HG03342 (cell line): ENCODE data around the gene PSME1.
A peak's percentile ranks its signal among the peaks of the same experiment; 100 is the strongest.
"Not testable (repeated sequence)": the region's sequence is repeated elsewhere in the genome, so short reads cannot be mapped to it uniquely, and the experiment has no call there.

Source experiments
- ATAC-seq: cut with Tn5 transposase; IDR thresholded peaks from one replicate; pipeline ENCODE4 v1.9.1; 2021; ENCODE audit warnings: mild to moderate bottlenecking, moderate library complexity; ENCODE audit not compliant: unreplicated experiment

The PSME1 gene

DNA sequence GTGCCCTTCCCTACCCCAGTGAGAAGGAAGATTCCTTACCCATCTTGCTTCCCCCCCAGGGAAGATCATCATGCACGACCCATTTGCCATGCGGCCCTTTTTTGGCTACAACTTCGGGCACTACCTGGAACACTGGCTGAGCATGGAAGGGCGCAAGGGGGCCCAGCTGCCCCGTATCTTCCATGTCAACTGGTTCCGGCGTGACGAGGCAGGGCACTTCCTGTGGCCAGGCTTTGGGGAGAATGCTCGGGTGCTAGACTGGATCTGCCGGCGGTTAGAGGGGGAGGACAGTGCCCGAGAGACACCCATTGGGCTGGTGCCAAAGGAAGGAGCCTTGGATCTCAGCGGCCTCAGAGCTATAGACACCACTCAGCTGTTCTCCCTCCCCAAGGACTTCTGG is 32.5 kb upstream of the PSME1 start:
- no peak for ATAC-seq

DNA sequence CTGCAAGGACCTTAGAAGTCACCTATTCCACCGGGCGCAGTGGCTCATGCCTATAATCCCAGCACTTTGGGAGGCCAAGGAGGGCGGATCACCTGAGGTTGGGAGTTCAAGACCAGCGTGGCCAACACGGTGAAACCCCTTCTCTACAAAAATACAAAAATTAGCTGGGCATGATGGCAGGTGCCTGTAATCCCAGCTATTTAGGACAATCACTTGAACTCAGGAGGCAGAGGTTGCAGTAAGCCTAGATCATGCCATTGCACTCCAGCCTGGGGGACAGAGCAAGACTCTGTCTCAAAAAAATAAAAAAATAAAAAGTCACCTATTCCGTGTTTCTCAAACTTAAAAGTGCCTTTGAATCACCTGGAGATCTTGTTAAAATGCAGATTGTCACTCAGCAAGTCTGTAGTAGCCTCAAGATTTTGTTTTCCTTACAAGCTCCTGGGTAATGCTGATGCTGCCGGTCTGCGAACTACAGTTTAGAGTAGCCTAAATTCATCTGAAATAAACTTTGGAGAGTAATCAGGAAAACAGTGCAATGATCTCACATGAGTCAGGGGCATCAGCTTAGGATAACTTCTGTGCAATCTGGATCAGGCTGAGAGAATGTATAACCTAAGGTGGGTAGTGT is 30.3 kb upstream of the PSME1 start:
- ATAC-seq = not testable (repeated sequence)

DNA sequence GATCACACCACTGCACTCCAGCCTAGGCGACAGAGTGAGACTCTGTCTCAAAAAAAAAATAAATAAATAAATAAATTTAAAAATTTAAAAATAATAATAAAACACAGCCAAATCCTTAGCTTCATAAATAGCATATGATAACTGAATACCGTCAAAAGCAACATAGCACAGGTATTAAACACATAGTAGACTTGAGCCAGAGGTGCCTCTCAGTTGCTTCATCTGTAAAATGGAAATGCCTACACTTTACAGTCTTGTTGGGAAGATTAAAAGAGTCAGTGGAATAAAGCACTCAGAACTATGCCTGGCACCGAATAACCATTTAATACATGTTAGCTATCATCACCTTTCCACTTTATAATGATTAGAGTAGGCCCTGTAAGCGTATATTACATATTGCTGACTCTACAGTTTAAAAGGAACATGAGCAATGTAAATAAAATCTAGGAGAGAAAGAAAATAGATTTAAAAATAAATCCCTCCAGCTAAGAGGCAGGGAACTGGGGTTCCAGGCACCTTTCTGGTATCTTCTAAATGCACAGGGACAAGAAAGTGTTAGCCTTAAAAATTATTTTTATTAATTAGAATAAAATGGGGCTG is 29.2 kb upstream of the PSME1 start:
- no peak for ATAC-seq

DNA sequence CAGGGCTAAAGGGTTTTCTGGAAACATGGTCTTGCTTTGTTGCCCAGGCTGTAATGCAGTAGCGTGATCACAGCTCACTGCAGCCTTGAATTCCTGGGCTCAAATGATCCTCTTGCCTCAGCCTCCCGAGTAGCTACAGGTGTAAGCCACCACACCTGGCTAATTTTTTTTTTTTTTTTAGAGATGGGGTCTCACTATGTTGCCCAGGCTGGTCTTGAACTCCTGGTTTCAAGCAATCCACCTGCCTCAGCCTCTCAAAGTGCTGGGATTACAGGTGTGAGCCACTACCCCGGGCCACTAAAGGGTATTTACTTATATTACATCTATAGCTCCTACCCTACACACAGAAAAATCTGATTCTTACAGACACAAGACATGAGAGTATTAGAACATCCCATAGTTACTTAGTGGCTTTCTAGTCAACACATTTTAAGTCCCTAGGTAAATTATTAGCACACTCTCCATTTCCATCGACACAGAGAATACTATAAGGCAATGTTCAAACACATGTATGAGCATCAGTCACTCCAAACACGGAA is 27.6 kb upstream of the PSME1 start:
- ATAC-seq = peak; percentile 22

DNA sequence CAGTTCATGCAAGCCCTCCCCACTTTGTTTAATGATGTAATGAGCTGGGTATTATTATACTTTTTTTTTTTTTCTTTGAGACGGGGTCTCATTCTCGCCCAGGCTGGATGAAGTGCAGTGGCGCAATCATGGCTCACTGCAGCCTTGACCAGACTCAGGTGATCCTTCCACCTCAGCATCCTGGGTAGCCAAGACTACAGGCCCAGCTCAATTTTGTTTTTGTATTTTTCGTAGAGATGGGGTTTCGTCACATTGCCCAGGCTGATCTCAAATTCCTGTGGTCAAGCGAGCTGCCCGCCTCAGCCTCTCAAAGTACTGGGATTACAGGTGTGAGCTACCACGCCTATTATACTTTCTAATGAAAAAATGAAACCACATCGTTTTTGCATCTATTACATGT is 25.9 kb upstream of the PSME1 start:
- no peak for ATAC-seq

DNA sequence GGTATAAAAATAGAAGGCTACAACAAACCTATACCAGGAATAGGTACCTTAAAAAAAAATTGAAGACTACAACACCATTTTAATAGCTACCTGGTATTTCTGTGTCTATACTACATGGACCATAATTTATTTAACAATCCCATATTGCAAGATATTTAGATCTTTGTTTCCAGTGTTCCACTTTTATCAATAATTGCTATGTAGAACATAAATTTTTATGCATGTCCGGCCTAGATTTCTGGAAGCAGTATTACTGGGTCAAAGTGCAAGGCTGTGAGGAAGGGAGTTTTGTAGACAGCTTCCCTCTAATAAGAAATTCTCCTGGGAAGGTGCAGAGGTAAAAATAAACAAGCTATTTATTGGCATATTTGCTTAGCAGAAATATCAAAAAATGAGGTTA is 25.5 kb upstream of the PSME1 start:
- ATAC-seq = no peak

DNA sequence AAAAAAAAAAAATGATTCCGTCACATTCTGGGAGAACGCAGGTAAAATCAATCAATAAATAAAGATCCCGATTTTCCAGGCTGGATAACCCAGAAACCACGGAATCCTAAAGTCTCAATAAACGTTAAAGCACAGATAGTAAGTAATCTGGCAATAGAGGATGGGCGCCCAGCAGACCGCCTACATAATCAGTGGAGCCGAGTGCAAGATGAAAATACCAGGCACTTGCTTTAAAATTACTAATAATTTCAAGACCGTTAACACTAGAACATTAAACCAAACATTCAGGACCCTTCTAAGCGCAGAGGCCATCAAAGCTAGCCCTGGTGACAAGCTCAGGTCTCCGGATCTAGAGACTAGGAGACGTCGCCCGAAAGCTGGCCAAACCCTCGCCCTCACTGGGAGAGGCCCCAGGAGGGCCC is 22.6 kb upstream of the PSME1 start:
- no peak for ATAC-seq

DNA sequence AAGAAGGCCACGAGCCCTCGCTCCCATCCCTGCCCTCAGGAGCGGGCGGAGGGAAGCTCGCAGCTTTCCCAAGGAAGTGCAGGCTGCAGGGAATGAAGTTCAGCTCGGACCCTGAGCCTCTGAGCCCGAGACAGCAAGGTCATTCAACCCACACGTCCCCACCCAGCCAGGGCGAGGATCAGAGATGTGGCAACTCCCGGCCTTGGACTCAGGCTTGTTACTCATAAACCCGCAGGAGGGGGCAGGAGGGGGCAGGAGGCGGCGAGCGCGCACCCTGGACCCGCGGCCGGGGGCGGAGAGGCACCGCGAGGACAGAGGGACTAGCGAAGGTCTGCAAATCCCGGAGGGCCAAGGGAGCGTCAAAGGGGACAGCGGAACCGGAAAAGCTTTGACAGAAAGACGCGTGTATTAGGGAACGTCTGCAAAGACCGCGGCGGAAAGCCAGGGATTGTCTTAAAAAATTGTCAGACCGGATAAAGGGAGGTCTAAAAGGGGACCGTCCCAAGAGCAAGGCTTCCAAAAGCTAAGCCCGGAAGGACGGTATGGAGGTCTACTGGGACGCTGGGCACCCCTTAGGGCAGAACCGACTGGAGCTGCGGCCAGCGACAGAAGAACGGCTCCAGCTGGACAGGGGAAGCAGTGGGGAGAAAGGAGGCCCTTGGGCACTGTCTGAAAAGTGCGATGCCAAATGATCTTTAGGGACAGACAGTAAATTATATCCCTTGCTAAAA is 22.0 kb upstream of the PSME1 start:
- peak; percentile 25 for ATAC-seq

DNA sequence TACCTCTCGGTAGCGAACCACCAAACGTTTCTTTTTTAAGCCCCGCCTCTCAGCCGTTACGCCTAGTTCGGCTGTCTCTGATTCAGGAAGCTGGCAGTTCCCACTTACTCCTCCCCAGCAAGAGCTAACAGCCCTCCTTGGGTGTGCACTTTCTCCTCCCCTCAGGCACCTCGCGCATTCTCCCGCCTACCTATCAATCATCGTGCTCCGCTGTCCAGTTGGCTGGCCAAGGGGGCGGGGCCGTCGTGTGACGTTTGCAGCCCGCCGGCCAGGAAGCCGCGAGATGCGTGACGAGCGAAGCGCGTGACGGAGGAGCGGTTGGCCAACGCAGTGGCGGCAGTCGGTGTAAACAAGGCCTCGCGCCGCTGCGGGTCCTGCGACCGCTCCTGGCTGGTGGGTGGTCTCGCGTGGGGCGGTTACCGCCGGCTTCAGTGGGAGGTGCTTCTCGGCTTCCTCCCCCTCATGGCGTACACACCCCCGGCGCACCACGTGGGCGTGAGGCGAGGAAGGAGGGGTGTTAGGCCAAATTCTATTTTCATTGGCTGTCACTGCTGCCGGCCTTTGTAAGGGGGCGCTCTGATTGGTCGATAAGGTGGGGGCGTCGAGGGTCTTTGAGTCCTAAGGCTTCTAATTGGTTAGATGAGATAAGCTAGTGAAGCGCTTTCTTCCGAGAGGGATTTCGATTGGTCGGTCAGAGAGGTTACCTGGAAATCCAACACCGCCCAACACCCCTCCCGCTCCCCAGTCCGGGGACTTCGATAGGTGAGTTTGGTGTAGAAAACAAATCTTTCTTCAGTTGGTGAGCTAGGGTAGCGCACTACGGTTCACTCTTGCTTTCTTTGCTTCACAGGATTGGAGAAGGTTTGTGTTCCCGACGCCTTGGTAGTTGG is 21.2 kb upstream of the PSME1 start, which contains the start of the genes DCAF11 and NRL:
TSS of gene DCAF11 (plus strand) at position 246 of the 890 bp plus-strand sequence. CDS start 818 bp downstream, outside the sequence.
TSS of gene NRL (minus strand) at position 418 of the 890 bp plus-strand sequence. CDS start 32,101 bp downstream, outside the sequence.
- peak; percentile 86 for ATAC-seq

DNA sequence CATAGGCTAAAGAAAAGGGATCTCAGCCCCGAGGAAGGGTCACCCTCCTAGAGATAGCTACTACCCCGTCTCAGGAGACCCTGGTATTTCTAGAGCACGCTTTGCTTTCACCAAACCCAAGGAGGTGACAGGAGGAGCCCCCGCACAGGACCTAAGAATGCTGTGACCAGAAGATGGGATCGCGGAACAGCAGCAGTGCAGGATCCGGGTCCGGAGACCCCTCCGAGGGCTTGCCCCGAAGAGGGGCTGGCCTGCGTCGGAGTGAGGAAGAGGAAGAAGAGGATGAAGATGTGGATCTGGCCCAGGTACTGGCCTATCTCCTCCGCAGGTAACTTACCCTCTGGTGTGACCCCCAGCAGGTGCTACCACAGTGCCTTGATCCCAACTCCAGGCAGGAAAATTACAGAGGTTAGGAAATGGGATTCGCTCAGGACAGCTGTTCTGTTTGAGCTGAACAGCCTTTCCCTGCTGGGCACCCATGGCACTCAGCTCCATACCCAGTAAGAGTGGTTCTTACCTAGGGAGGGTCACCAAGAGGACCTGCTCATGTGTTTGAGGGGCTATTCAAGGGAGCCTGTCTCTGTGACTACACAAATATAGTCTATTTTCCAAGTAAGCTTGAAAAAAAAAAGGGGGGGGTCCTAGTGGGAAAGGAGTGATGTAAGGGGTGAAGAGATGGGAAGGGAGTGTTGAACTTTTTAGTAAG is 20.4 kb upstream of the PSME1 start:
- no peak for ATAC-seq

DNA sequence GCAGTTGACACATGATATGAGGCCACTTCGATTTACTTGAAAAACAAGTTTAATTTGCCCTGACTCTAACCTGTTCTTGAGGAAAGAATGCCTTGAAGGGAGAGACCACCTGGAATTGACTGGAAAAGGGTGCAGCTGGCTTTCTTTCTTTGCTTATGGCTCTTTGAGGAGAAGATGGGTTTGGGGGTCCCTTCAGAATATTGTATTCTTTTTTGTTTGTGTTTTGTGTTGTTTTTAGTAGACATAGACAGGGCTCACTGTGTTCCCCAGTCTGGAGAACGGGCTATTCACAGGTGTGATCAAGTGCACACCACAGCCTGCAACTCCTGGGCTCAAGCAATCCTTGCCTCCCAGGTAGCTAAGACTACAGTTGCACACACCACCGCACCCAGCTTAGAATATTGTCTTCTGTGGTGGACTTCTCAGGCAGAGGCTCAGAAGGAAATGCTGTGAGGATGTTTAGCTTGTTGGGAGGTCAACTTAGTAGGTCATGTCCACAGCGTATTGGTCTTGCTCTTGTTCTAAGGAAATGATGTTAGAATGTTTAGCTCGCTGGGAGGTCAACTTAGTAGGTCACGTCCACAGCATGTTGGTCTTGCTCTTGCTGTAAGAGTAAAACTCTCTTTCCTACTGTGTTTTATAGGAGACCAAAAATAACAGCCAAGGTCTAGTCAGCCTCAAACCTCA is 19.7 kb upstream of the PSME1 start:
- ATAC-seq = no peak

DNA sequence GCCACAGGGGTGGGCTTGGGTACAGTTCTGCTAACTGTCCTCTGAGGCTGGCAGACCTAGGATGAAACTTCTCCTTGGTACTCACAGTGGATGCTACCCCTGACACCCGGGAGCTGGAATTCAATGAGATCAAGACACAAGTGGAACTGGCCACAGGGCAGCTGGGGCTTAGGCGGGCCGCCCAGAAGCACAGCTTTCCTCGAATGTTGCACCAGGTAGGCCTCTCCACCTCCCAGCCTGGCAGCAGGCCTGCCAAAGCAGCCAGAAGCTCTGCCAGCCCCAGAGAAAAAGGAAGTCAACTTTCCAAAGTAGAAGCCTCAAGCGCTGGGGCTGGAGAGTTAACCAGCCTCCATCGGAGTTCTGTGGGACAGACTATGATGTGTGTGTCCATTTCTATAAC is 18.8 kb upstream of the PSME1 start:
- ATAC-seq = no peak

DNA sequence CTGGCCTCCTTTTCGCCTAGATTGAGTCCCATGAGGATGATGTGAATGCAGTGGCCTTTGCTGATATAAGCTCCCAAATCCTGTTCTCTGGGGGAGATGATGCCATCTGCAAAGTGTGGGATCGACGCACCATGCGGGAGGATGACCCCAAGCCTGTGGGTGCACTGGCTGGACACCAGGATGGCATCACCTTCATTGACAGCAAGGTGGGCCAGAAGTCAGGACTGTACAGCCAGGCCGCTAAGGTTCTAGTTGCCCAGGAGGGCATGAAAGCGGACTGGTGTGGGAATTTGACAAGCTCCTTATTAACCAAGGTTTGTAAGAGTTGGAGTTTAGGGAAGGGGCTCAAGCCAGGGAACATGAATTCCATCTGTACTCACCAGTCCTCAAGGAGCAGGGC is 16.3 kb upstream of the PSME1 start:
- no peak for ATAC-seq

DNA sequence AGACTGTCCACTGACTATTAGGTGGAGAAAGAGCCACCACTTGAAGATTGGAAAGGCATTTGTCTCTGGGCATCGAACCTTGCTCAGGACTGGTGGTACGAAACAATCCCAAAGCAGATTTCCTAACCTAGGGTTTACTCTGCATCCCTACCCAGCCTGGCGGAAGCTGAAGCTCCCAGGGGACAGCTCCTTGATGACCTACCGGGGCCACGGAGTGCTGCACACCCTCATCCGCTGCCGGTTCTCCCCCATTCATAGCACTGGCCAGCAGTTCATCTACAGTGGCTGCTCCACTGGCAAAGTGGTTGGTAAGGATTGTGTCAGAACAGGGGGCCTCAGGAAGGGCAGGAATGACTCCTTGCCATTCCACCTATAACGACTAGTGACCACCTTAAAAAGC is 14.8 kb upstream of the PSME1 start:
- ATAC-seq = no peak

DNA sequence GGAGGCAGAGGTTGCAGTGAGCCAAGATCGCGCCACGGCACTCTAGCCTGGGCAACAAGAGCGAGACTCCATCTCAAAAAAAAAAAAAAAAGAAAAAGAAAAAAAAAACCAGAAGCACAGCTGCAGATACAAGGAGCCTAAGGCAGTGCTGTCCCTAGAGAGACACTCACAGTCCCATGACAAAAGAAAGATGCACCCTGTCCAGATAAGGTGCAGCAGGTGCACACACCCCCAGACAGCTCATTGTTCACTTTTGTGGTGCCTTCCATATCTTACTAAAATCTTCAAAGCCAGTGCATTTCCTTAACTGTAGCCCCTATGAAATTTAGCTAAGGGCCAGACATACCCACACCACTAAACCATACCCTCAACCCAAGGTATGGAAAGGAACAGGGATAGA is 13.6 kb upstream of the PSME1 start:
- no peak for ATAC-seq

DNA sequence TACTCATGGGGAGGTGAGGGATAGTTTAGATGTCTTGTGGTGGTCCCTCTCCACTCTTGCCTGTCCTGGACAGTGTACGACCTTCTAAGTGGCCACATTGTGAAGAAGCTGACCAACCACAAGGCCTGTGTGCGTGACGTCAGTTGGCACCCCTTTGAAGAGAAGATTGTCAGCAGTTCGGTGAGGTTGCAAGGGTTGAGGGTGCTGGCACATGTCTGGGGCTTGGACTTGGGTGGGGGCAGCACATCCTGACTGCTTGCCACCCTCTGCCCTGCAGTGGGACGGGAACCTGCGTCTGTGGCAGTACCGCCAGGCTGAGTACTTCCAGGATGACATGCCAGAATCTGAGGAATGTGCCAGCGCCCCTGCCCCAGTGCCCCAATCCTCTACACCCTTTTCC is 13.1 kb upstream of the PSME1 start:
- ATAC-seq = no peak

DNA sequence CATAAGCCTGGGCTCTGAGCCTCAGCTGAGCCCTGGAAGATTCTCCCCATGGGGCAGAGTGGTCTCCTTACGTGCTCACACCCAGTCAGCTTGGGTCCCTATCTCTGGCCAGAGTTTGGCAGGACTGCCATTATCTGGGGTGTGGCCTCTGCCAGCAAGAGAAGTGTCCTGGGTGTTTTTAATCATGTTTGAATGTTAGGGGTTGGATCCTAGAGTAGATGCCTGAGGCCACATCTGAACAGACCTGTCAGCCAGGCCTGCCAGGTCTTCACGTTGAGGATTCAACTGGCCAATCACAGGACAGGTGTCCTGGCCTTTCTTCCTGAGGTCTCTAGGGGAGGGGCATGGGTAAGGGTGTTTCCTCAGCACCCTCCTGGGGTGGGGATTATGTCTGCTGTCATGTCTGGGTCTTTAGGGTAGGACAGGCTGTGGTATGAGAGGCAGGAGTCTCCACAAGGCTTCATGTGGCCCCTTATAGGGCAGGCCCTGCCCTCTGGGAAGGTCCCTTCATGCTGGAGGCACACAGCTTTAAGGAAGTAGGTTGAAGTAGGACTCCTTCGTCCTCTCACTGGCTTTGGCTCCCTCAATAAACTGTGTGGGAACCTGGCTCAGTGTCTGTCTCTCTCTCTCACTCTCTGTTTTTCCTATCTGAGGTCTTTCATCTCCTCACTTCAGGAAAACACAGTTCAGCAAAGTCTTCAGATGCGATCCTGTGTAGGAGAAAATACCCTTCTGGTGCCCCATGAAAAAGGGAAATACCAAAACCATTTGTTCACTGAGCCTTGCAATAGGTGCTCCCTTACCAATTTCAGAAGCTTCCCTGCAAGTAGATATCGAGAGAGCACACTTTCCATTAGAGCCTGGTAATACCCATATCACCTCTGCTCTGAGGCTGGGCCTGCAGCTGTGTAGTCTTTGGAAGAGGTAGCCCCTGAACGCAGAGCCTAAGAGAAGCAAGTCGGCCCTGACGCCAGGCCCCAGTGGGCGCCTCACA is 12.3 kb upstream of the PSME1 start:
- no peak for ATAC-seq

DNA sequence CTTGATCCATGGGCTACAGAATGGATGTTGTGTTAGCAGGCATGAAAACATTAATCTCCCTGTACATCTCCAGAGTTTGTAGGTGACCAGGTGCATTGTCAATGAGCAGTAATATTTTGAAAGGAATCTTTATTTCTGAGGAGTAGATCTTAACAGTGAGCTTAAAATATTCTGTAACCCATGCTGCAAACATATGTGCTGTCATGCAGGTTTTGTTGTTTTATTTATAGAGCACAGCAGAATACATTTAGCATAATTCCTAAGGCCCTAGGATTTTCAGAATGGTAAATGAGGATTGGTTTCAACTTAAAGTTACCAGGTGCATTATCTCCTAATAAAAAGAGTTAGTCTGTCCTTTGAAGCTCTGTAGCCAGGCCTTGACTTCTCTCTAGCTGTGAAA is 9.1 kb upstream of the PSME1 start:
- no peak for ATAC-seq
